AG08396 (cell line): ENCODE results near the gene SIK3.
"Not testable (repeated sequence)": the region's sequence is repeated elsewhere in the genome, so short reads cannot be mapped to it uniquely, and the experiment has no call there.

Source experiments
- DNase-seq: peaks from one replicate; pipeline ENCODE4 v3.0.0; 2012; ENCODE audit warnings: low spot score, mixed read lengths

SIK3 gene

DNA sequence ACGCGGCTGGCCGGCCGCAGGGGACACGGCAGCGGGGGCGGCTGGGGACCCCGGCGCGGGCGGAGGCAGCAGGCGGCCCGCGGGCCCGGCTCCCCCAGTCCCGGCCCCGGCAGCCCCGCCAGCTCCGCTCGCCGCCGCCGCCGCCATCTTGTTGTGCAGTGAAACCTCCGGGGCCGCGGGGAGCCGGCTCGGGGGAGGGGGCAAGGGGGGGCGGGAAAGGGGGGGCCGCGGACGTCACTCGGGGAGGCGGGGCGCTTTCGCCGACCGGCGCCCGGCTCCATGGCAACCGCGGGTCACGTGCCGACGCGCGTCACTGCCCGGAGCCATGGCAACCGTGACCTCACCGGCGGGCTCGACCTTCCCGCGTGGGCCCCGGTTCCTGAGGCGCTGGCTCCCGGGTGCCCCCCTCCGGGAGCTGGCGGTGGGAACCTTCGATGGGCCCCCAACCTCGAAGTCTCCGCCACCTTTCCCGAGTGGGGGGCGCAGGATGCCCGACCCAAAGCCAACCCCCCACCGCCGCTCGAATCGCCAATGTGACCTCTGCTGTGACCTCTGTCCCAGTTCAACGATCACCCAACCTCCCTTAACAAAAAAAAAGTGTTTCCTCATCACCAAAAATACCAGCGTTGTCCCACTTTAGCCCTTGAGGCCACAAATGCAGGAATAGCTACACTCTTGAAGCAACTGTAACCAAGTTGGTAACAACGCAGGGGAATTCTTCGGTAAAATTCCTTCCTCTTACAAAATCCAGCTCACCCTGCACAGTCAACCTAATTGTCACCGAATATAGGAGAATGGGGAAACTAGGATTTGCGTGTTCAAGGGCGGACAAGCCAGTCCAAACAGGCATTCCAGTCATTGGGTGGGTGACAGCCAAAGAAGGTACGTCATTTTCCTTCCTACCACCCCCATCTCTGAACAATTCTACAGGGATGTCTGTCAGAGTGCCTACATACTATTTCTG is at the start of gene SIK3:
SIK3 (minus strand) TSS at position 160 of the 964 bp plus-strand sequence; CDS start at position 147, 13 bp downstream.
- DNase-seq: peak; percentile 100

DNA sequence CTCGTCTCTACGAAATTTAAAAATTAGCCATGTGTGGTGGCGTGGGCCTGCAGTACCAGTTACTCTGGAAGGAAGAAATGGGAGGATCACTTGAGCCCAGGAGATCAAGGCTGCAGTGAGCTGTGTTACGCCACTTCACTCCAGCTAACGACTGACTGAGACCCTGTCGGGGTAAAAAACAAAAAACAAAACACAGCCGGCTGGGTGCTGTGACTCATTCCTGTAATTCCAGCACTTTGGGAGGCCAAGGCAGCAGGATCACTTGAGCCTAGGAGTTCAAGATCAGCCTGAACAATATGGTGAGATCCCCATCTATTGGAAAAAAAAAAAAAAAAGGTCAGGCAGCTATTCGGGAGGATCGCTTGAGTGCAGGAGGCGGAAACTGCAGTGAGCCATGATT is 48.3 kb upstream of the SIK3 start:
- DNase-seq: no peak

DNA sequence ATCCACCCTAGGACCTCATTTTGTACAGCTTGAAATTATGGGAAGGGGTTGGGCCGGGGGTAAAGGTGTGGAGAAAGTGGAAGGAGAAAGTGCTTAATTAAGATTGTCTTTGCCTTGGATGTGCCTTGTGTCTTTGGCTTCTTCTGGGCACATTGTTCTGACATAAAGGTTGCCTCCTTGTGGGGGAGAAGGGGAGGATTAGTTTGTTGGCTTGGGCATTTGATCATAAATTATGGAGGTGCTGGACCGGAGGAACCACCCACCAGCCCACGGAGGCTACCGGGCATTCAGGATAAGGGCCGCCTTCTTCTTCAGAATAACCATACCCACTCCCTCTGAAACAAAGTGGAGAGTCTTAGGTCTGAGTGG is 47.1 kb upstream of the SIK3 start:
- peak; percentile 56 for DNase-seq

DNA sequence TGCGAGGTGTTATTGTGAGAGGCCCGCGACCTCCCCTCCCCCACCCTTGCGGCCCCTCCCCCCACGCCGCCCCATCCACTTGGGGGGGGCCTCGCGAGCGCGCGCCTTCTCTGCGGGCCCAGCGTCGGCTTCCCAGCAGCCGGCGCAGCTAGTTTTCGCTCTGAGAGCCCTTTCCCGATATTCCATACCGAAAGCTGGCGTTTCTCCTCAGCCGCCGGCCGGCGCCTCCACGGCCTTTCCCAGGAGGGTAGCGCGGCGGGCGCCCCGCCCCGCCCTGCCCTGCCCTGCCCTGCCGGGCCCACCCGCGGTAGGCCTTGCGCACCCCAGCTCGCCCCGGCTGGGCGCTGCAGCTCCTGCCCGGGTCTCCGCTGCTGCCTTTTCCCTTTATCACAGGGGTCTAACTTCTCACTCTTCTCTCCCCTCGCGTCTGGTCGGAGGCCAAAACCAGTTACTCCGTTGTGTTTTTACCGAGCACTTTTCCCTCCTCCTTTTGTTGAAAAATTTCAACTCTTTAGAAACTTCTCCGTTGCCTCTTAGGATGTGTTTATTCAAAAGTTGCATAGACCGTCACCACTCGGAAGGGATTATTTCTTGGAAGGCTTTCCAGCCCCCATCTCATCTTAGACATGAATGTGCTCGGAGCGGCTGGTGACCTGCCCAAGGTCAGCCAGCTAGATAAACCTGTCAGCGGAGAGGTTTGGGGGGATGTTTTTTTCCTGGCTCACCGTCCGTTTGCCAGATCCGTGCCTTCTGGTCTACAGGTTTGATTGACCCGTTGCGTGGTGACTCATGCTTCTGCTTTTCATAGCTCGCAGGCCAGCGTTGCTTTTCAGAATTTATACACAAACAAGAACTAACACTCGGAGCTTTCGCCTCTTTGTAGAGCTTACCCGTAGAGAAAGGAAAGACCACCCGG is 46.5 kb upstream of the SIK3 start:
- DNase-seq: peak; percentile 83

DNA sequence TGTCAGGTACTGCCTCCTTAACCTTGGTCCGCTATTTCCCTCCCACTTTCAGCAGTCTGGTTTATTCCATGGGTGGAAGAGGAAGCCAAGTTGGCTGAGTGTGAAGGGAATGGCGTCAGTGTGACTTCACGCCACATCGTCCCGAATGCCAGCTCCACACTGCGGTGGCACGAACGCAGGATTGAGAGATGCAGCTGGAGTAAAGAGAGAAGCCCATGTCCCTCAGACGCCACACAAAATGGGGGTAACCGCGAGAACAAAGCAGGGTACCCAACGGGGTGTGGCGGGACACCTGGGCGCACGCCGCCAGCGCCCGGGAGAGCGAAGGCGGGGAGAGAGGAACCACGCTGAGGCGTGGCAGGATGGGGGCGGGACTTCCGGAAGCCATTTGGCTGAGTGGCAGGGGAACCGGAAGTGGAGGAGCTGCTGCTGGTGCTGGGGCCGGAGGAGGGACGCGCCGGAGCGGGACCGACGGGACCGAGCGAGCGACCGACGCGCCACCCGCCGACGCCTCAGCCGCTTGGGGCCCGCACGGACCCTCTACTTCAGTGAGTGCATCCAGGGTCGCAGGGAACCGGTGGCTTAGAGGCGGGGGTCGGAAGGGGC is 45.7 kb upstream of the SIK3 start, which contains the start of gene PAFAH1B2:
PAFAH1B2 (plus strand) TSS at position 417 of the 606 bp plus-strand sequence. CDS start 8,161 bp downstream, outside the sequence.
- DNase-seq: peak; percentile 98

DNA sequence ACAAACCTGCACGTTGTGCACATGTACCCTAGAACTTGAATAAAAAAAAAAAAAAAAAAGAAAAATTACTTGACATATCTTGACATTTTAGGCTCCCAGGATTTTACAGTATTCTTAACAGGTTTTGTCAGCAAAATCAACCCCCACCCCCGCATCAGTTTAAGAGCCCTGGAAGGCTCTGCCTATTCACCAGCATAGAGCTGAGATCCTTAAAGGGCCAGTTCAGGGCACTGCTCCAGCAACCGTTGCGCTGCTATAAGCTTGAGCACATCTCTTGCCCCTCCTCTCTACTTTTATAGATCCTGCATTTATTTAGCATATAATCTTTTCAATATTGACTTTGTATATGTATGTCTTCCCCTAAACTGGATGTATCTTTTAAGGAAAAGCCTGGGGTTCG is 45.2 kb upstream of the SIK3 start:
- DNase-seq: peak; percentile 63

DNA sequence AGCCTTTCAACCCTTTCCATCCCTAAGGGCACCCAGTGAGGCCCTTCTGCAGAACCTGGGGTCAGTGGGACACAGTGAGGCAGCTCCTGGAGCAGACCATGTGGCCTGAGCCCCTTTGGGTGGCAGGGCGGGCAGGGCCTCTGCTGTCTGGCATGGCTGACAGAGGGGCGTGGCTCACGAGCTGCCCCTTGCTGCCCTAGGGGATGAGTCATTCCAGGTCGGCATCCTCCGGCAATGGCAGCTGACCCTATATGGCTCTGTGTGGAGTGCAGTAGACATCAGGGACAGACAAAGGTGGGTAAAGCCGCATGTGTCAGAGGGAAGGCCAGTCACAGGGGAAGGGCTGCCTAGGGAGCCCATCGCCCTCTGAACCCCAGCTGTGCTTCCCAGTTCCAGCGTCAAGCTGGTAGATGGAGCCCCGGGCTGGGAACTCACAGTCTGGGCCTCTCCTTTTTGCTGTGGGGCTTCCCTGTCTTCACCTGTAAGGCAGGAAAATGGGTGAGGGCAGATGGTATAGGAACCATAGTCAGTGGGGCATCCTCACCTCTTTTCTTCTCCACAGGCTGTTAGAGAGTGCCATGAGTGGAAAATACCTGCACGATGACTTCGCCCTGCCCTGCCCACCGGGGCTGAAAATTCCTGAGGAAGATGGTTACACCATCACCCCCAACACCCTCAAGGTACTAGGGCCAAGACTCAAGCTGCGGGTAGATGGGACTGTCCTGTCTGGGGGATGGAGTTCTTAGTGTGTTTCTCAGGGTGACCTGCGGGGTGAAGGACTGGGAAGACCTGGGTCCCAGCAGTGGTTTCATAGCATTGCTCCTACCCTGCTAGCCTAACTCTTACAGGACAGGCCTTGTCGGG is 39.2 kb upstream of the SIK3 start:
- DNase-seq: not testable (repeated sequence)

DNA sequence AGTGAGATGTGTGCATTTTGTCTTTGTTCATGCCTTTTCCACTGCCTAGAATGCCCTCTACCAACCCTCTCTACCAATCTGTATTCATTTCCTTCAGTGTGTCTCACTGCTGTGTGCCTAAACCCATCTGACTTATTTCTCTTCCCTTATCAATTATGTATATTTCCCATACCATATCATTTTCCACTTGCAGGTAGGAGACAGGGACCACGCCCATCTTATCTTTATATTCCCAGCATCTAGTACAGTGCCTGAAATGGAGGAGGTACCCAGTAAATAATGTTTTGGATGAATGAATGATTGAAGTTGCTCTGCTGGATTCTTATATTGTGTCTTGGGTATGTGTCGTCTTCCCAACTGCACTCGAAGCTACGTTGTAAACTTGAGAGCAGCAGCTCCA is 36.8 kb upstream of the SIK3 start:
- DNase-seq: not testable (repeated sequence)

DNA sequence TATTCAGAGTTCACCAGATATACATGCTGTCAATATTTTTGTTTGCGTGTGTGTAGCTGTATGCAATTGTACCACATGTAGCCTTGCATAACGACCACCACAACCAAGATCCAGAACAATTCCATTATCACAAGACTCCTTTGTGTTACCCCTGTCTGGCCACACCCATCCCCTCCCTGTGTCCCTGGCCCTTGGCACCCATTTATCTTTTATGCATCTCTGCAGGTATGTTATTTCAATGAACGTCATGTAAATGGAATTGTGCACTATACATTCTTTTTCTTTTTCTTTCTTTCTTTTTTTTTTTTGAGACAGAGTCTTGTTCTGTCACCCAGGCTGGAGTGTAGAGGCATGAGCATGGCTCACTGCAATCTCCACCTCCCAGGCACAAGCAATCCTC is 36.2 kb upstream of the SIK3 start:
- DNase-seq: no peak

DNA sequence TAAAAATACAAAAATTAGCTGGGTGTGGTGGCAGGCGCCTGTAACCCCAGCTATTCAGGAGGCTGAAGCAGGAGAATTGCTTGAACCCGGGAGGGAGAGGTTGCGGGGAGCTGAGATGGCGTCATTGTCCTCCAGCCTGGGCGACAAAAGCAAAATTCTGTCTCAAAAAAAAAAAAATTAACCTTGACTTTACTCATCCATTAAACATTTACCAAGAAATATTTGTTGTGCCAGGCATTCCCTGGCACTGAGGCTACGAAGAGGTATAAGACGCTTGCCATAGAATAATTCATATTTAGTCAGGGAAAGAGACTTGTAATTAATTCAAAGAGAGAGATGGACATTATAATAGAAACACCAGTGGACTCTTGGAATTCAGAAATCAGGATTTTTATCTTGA is 32.7 kb upstream of the SIK3 start:
- no peak for DNase-seq

DNA sequence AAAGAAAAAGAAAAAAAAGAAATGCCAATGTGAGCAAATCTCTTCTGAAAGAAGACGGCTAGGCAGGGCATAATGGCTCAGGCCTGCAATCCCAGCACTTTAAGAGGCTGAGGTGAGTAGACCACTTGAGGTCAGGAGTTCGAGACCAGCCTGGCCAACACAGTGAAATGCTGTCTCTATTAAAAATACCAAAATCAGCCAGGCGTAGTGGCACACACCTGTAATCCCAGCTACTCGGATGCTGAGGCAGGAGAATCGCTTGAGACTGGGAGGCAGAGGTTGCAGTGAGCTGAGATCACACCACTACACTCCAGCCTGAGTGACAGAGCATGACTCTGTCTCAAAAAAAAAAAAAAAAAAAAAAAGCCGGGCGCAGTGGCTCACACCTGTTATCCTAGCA is 32.2 kb upstream of the SIK3 start:
- DNase-seq: not testable (repeated sequence)

DNA sequence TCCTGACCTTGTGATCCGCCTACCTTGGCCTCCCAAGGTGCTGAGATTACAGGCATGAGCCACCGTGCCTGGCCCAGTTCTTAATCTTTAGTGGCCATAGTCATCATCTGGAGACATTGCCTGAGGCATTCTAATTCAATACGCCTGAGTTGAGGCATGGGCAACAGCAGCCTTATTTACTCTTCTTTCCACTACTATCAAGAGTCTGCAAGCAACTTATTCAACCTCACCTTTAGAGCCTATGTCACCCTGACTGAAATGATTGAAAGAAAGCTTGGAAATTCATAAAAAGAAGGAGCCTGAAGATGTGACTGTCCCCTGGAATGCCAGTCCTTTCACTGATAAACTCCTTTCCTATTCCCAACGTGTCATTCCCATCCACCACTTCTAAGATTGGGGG is 30.1 kb upstream of the SIK3 start:
- no peak for DNase-seq

DNA sequence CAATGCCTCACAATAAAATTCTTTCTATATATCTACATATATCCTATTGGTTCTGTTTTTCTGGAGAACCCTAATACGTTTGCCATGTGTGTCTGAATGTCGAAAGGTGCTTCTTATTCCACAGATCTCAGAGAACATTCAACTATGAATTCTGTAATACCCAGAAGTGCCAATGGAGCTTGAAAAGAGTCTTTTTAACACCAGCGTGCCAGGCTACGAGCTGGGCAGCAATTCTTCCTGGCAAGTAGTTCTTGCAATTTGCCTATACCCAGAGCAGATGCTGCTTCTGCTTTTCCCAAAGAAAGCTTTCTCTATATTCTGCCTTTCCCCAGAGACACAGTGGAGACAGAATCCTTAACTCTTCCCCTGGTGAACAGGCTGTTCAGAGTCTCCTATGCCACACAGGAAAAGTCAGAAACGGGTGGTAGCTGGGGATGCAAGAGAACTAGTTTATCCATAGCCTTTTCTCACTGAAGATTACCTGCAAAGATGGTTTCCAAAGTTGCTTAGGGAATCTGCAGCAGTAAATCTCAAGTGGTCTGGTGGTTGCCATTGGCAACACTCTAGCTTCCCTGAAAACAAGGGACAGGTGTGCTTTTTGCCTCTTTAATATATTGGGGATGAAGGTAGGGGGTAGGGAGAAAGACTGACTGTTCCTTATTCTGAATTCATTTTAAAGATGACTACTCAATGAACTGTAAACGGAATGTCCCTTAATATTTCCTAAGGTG is 29.1 kb upstream of the SIK3 start:
- DNase-seq: no peak

DNA sequence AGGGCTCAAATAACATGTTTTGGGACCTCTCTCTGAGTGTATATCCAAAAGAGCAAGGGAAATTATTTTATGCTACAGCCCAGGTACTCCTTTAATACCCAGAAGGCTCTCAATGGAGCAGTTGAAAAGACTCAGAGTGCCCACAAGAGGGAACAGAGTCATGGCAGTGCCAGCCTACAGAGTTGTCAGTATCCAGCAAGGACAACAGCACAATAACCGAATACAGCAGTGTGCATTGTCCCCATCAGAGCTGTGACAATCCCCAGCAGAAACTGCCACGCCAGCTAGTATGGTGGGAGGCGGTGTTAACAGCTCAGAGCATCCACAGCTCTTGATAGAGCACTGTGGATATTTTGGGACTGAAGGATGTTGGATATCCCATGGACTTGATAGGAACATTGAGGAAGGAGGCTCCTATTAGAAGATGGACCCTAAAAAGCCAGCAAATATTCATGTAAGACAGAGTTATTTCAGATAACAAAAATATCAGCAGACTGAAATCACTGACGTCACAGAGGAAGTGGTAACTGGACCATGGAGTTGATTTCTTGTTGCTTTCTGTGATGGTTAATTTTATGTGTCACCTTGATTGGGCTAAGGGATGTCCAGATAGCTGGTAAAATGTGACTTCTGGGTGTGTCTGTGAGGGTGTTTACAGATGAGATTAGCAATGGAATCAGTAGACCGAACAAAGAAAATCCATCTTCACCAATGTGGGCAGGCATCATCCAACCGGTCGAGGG is 28.2 kb upstream of the SIK3 start:
- DNase-seq: no peak

DNA sequence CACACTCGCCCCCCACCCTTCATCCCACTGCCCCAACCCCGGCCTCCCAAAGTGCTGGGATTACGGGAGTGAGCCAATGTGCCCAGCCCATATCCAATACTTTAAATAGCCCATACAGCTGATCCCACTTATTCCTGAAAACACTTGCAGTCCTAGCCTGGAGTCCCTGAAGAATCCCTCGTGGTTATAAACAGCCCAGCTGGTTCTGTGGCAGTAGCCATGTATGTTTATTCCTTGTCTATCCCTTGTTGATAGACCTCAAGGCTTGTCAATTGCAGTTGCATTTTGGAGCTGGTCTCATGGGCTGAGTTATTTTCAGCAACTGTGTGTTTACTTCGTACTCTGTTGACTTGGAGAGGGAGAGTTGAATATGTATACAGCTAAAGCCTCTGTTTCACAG is 24.3 kb upstream of the SIK3 start:
- no peak for DNase-seq

DNA sequence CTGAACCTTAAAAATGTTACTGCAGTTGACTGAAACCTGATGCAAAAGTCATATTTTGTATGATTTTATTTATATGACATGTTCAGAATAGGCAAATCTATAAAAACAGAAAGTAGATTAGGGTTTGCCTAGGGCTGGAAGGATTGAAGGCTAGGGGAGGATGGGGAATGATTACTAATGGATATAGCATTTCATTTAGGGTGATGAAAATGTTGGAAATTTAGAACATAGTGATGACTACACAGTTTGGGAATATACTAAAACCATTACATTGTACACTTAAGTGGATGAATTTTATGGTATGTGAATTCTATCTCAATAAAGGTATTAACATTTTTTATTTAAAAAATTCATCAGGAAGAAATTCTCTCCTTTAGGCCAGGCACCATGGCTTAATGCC is 22.9 kb upstream of the SIK3 start:
- DNase-seq: peak; percentile 33

DNA sequence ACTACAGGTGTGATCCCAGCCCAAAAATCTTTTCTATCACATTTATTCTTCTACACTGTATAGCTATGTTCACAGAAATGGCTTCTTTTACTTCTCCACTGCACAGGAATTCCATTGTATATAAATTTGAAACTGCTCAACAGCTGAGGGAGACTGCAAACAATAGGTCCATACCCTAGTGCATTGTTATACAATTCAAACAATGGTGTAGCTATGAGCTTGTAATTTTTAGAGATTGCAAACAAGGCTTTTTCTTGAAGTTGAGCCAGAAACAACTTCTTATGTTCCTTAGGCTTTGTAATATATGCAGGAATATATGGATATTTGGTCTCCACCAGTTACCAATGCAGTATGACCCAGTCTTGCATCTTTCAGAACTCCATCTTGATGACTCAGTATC is 19.5 kb upstream of the SIK3 start:
- no peak for DNase-seq

DNA sequence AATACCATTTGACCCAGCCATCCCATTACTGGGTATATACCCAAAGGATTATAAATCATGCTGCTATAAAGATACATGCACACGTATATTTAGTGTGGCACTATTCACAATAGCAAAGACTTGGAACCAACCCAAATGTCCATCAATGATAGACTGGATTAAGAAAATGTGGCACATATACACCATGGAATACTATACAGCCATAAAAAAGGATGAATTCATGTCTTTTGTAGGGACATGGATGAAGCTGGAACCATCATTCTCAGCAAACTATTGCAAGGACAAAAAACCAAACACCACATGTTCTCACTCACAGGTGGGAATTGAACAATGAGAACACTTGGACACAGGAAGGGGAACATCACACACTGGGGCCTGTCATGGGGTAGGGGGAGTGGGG is 14.7 kb upstream of the SIK3 start:
- not testable (repeated sequence) for DNase-seq

DNA sequence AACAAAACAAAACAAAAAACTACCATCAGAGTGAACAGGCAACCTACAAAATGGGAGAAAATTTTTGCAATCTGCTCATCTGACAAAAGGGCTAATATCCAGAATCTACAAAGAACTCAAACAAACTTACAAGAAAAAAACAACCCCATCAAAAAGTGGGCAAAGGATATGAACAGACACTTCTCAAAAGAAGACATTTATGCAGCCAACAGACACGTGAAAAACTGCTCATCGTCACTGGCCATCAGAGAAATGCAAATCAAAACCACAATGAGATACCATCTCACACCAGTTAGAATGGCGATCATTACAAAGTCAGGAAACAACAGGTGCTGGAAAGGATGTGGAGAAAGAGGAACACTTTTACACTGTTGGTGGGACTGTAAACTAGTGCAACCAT is 14.3 kb upstream of the SIK3 start:
- not testable (repeated sequence) for DNase-seq
